Measurements from ENCODE around the gene PNPLA5.

Gene PNPLA5

DNA sequence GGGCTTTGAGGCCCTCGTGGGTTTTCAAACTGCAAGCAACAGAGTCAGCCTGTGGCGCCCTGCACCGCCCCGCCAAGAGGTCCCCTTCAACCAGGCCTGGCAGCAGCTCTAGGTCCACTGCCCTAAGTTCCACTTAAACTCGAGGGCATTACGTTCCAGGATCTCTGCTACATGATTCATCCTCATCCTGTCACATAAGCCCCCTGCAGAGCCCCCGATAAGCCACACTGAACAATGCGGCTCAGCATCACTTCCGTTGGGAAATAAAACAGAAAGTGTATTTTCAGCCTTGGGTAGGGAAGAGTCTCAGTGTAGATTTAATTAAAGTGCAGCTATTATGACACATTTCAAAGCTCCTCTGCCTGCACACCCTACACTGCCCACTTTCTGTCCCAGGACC is 54.1 kb downstream of the PNPLA5 start:
- TF ChIP-seq, protein P1, sequence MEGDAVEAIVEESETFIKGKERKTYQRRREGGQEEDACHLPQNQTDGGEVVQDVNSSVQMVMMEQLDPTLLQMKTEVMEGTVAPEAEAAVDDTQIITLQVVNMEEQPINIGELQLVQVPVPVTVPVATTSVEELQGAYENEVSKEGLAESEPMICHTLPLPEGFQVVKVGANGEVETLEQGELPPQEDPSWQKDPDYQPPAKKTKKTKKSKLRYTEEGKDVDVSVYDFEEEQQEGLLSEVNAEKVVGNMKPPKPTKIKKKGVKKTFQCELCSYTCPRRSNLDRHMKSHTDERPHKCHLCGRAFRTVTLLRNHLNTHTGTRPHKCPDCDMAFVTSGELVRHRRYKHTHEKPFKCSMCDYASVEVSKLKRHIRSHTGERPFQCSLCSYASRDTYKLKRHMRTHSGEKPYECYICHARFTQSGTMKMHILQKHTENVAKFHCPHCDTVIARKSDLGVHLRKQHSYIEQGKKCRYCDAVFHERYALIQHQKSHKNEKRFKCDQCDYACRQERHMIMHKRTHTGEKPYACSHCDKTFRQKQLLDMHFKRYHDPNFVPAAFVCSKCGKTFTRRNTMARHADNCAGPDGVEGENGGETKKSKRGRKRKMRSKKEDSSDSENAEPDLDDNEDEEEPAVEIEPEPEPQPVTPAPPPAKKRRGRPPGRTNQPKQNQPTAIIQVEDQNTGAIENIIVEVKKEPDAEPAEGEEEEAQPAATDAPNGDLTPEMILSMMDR (IDR thresholded peaks at IDR 0.05; ENCODE audit: borderline replicate concordance, insufficient read depth, low read depth, low read length) = no peak
- no peak overlapping the region for H3K4me3 ChIP-seq (ENCODE audit: low read depth, low read length)

DNA sequence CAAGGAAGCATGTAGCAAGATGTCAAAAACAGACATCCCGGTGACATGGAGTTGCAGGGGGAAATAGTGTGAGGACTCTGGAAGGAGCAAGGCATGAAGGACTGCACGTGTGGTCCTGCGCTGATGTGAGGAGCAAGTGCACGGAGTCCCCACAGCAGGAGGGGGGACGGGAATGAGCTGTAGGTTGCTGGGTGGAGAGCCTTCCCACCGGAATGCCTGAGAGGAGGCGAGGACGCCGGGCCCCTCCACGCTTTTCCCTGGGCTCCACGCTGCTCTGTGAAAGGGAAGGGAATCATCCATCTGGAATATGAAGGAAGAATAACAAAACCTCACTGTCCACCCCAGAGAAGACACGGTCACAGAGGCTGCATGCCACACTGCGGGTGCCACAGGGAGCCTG is 56.1 kb downstream of the PNPLA5 start:
- H3K4me3 ChIP-seq (ENCODE audit: low read depth, low read length) = no peak overlapping the region
- TF ChIP-seq, protein P1 (IDR thresholded peaks at IDR 0.05; ENCODE audit: borderline replicate concordance, insufficient read depth, low read depth, low read length) = no peak

DNA sequence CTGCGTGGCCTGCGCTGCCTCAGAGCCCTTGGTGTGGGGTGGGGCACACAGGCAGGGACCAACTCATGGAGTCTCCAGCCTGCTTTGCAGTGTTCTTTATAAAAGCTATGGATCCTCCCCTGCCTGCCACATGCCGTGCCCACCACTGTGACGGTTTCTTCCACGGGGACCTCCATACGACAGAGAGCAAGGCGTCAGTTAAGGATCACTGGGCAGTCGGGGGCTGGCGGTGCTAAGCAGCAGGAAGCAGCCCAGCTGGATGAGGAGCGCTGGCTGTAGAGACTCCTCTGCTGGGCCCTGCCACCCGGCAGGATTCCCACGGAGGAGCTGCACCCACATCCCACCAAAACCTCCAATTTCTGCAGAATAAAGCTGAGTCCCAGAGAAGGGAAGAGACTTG is 56.6 kb downstream of the PNPLA5 start:
- H3K4me3 ChIP-seq (ENCODE audit: low read depth, low read length) = no peak overlapping the region
- TF ChIP-seq, protein P1 (IDR thresholded peaks at IDR 0.05; ENCODE audit: borderline replicate concordance, insufficient read depth, low read depth, low read length) = no peak

DNA sequence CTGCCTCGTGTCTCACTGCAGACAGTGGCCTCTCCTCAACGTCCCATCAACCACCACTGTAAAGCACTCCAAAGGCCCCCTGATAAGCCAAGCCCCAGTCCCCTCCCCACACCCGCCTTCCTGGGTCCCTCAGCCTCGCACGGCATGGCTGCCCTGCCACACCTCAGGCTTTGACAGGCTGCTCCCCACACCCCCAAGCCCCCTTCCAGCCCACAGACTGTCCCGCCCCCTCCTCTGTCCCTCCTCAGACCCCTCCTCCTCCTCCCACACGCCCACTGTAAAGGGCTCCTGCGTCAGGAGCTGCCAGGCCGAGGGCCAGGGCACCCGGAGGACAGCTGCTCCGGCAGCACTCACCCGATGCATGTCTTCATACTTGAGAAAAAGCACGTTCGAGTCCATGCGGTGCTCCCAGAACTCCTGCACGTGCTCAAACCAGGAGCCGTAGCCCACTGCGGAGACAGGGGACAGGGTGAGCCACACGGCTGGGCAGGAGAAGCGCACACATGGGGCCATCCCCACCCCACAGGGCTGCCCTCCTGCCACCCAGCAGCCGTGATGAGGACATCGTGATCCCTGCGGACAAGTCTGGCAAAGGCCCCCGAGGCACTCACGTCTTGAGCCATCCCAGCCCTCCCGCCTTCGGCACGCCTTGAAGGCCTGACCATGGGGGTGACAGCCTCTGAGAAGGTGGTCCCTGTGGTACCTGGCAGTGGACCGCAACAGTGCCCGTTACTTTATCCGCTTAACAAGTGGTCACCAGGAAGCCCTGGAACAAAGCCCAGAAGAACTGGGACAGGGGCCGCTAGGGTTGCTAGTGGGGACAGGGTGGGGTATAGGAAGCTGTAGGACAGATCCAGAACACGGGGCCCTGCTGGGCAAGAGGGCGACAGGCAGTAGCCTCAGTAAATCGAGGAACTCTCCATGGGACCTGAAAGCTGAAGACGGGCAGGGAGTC is 58.2 kb downstream of the PNPLA5 start:
- no peak overlapping the region for H3K4me3 ChIP-seq (ENCODE audit: low read depth, low read length)
- TF ChIP-seq, protein P1 (IDR thresholded peaks at IDR 0.05; ENCODE audit: borderline replicate concordance, insufficient read depth, low read depth, low read length) = no peak

DNA sequence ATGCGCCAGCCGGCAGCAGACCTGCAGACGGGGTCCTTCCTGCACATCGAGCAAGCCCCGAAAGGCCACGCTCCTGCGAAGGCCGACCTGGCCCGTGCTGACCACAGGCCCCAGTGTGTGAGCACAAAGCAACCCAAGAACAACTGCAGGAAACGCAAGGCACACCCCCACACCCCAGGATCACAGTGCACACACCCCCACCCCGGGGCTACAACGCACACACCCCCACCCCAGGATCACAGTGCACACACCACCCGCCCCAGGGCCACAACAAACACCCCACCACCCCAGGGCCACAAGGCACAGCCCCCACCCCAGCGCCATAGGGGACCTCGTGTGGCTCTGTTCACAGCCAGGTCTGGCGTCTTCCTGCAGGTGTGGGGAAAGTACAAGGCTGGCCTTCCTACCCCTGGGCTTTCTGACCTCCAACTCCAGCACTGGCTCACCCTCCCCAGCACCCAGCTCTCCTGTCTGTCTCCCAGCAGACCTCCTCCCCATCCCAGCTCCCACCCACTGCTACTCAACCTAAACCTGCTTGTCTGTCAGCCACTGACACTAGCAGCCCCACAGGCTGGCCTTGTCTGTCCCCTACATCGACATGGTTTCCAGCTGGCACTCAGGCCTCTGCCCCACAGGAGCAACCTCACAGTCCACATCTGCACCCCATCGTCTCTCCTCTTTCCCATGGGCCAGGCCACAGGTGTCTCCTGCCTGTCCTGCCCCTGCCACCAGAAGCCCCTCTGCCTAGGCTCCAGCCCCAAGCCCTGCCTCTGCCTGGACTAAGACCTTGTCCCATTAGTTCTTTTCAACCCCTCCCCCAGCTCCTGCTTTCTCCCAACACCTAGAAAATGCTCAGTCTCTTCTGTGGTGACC is 59.2 kb downstream of the PNPLA5 start:
- TF ChIP-seq, protein P1 (IDR thresholded peaks at IDR 0.05; ENCODE audit: borderline replicate concordance, insufficient read depth, low read depth, low read length) = no peak
- H3K4me3 ChIP-seq (ENCODE audit: low read depth, low read length) = no peak overlapping the region

DNA sequence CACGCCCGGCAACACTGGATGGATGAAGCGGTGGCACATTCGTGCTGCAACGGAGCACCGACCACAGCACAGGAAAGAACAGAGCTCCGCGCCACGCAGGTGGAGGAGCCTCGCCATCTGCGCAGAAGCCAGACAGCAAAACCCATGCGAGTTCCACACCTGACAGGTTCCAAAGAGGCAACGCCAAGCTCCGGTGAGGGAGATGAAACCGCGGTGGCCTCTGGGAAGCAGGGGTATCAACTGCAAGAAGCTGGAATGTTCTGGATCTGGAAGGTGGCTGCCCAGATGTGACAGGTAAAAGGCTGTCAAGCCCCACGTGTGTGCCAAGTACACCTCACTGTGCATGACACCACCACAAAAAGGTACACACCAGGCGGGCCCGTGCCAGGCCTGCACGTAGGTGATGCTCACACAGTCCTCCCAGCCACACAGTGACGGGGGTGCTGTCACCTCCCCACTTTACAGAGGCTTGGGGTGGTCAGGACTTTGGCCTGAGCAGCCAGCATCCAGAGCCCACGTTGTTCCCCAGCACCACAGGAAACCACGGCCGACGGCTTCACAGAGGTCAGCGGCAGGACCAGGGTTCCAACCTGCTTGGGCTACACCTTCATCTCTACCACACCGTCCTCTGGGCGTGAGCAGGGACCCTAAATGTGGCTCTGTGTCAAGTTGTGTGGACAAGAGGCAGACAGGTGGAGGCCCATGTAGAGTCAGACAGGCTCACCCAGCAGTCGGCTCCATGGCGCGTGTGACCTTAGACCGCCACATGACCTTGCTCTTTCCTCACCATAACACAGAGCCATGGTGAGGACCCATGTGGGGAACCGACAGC is 60.0 kb downstream of the PNPLA5 start:
- H3K4me3 ChIP-seq (ENCODE audit: low read depth, low read length) = no peak overlapping the region
- TF ChIP-seq, protein P1 (IDR thresholded peaks at IDR 0.05; ENCODE audit: borderline replicate concordance, insufficient read depth, low read depth, low read length) = no peak

Data from GM12875 (cell line).